ENCODE results near the gene ROCK2.

GRCh38 chr2:11391942-11392266 is 47.5 kb upstream of the ROCK2 start:
- TF ChIP-seq CTCF (IDR thresholded peaks at IDR 0.05) (no peak), EZH2 (IDR thresholded peaks at IDR 0.05; ENCODE audit: borderline replicate concordance, insufficient read depth, low read depth, low read length, poor library complexity, severe bottlenecking) (no peak)
